GM12892 (cell line): ENCODE results near the gene SPOCK1.

Experiments
- POLR2A ChIP-seq: IDR thresholded peaks from 2 replicates; pipeline ENCODE4 v1.6.1; 2011; ENCODE audit warnings: low read depth, low read length, control low read depth
- POLR2AphosphoS5 ChIP-seq: IDR thresholded peaks from 2 replicates; pipeline ENCODE4 v1.6.1; 2011; ENCODE audit warnings: low read depth, low read length, control low read depth

DNA sequence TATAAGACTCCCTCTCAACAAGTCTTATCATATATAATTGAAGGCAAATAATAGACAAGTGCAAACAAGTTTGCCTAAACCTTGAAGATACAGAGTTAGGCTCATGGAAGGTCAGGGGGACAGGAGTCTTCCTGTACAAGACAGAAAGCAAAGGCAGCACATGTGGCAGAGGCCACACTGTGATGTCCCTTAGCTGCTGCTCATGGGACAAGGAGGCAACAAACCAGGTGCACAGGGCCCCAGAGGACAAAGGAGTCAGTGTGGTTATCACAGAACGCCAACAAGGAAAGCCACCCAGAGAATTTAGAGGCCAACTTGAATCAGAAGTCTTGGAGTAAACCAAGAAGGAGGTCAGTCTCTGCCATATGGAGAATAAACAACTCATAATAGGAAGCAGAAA, 444.8 kb downstream of the SPOCK1 start:
- TF ChIP-seq POLR2A = no peak
- TF ChIP-seq POLR2AphosphoS5 = no peak
